Endothelial cell of umbilical vein (primary cell): ENCODE results near the gene ADGRD2.

Source experiments
- EZH2 ChIP-seq: IDR thresholded peaks from 2 replicates; pipeline ENCODE4 v1.6.1; 2012; ENCODE audit warnings: borderline replicate concordance, low read depth, mild to moderate bottlenecking, moderate library complexity, low read length, inconsistent platforms; ENCODE audit not compliant: severe bottlenecking
- POLR2A ChIP-seq: IDR thresholded peaks from 2 replicates; pipeline ENCODE4 v1.6.1; 2012; ENCODE audit warnings: low read depth, mild to moderate bottlenecking, control low read depth, low read length
- POLR2AphosphoS5 ChIP-seq: IDR thresholded peaks from 2 replicates; pipeline ENCODE4 v1.6.1; 2012; ENCODE audit warnings: low read depth, mild to moderate bottlenecking, control low read depth, low read length, moderate library complexity; ENCODE audit not compliant: insufficient read depth
- TF ChIP-seq, protein P1 (sequence below), 2 donors: IDR thresholded peaks; 1 replicate in 1 of 2; 2 replicates in 1 of 2; pipeline ENCODE4 v1.5.1; 2011; ENCODE audit warnings: low read length in 2 of 2, mild to moderate bottlenecking in 2 of 2, moderate library complexity in 2 of 2, control low read depth in 1 of 2, inconsistent platforms in 1 of 2, low read depth in 1 of 2; ENCODE audit not compliant: insufficient read depth in 1 of 2; ENCODE audit errors: extremely low read depth in 1 of 2
- TF ChIP-seq, protein P2 (sequence below): IDR thresholded peaks from 2 replicates; pipeline ENCODE4 v1.6.1; 2011; ENCODE audit not compliant: insufficient read depth, insufficient read length

GRCh38 chr9:124495126-124496074 lies 45.1 kb downstream of the ADGRD2 start:
- TF ChIP-seq, protein P1, sequence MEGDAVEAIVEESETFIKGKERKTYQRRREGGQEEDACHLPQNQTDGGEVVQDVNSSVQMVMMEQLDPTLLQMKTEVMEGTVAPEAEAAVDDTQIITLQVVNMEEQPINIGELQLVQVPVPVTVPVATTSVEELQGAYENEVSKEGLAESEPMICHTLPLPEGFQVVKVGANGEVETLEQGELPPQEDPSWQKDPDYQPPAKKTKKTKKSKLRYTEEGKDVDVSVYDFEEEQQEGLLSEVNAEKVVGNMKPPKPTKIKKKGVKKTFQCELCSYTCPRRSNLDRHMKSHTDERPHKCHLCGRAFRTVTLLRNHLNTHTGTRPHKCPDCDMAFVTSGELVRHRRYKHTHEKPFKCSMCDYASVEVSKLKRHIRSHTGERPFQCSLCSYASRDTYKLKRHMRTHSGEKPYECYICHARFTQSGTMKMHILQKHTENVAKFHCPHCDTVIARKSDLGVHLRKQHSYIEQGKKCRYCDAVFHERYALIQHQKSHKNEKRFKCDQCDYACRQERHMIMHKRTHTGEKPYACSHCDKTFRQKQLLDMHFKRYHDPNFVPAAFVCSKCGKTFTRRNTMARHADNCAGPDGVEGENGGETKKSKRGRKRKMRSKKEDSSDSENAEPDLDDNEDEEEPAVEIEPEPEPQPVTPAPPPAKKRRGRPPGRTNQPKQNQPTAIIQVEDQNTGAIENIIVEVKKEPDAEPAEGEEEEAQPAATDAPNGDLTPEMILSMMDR (IDR thresholded peaks at IDR 0.05; ENCODE audit: extremely low read depth in 1 of 2, insufficient read depth in 1 of 2, low read depth in 1 of 2, low read length in 2 of 2) = no peak
- TF ChIP-seq POLR2A (no peak), EZH2 (no peak), POLR2AphosphoS5 (no peak)
- TF ChIP-seq, protein P2, sequence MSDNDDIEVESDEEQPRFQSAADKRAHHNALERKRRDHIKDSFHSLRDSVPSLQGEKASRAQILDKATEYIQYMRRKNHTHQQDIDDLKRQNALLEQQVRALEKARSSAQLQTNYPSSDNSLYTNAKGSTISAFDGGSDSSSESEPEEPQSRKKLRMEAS = no peak
